HepG2 (cell line): ENCODE measurements around the gene TMEM53. TPM values are rescaled to one million over a fixed set of nuclear protein-coding genes. Genes with fewer than 3 reads are reported as not detected.
A peak's percentile ranks its signal among the peaks of the same experiment; 100 is the strongest.

ENCODE experiments used
- ATM ChIP-seq: fragments of 450-650 bp; IDR thresholded peaks from 2 replicates; pipeline ENCODE4 v1.7.1; 2017; ENCODE audit warnings: mild to moderate bottlenecking, borderline replicate concordance
- FOXJ3 ChIP-seq: sonication (generic); formaldehyde crosslinking; IDR thresholded peaks from 2 replicates; pipeline ENCODE4 v1.4.0; 2020; ENCODE audit warnings: missing genetic modification reagents, mild to moderate bottlenecking, borderline replicate concordance
- HINFP ChIP-seq: sonication (generic); formaldehyde crosslinking; IDR thresholded peaks from 2 replicates; pipeline ENCODE4 v1.4.0; 2020; ENCODE audit warnings: low read depth, mild to moderate bottlenecking, missing genetic modification reagents
- HNRNPL ChIP-seq: fragments of 200-400 bp; formaldehyde crosslinking; IDR thresholded peaks from 2 replicates; pipeline ENCODE4 v1.6.1; 2017; ENCODE audit warnings: mild to moderate bottlenecking, low read depth, low read length
- HOXA5 ChIP-seq: sonication (generic); formaldehyde crosslinking; IDR thresholded peaks from 2 replicates; pipeline ENCODE4 v1.4.0; 2020; ENCODE audit warnings: missing genetic modification reagents
- IKZF5 ChIP-seq: IDR thresholded peaks from 2 replicates; pipeline ENCODE4 v1.6.1; 2018; ENCODE audit warnings: missing genetic modification reagents, mild to moderate bottlenecking, missing compliant biosample characterization
- MATR3 ChIP-seq: sonication (generic); formaldehyde crosslinking; IDR thresholded peaks from 2 replicates; pipeline ENCODE4 v1.4.0; 2020; ENCODE audit warnings: missing genetic modification reagents
- MAX ChIP-seq: IDR thresholded peaks from 2 replicates; pipeline ENCODE4 v1.6.1; 2012; ENCODE audit warnings: inconsistent platforms
- PHF8 ChIP-seq: sonication (generic); formaldehyde crosslinking; IDR thresholded peaks from 2 replicates; pipeline ENCODE4 v1.5.0; 2020; ENCODE audit warnings: missing genetic modification reagents
- PREB ChIP-seq: sonication (generic); formaldehyde crosslinking; IDR thresholded peaks from 2 replicates; pipeline ENCODE4 v1.4.0; 2020; ENCODE audit warnings: missing genetic modification reagents
- YEATS4 ChIP-seq: sonication (generic); formaldehyde crosslinking; IDR thresholded peaks from 2 replicates; pipeline ENCODE4 v1.4.0; 2020; ENCODE audit warnings: missing genetic modification reagents, borderline replicate concordance
- ZNF17 ChIP-seq: sonication (generic); formaldehyde crosslinking; IDR thresholded peaks from 2 replicates; pipeline ENCODE4 v1.5.0; 2020; ENCODE audit warnings: mild to moderate bottlenecking, missing genetic modification reagents
- ZNF318 ChIP-seq: sonication (generic); formaldehyde crosslinking; IDR thresholded peaks from 2 replicates; pipeline ENCODE4 v1.4.0; 2020; ENCODE audit warnings: mild to moderate bottlenecking, missing genetic modification reagents
- ZNF446 ChIP-seq: sonication (generic); formaldehyde crosslinking; IDR thresholded peaks from 2 replicates; pipeline ENCODE4 v1.5.0; 2020; ENCODE audit warnings: mild to moderate bottlenecking, missing genetic modification reagents
- ZNF468 ChIP-seq: sonication (generic); formaldehyde crosslinking; IDR thresholded peaks from 2 replicates; pipeline ENCODE4 v1.8.0; 2022; ENCODE audit warnings: mild to moderate bottlenecking, moderate library complexity, missing genetic modification reagents
- ZNF879 ChIP-seq: sonication (generic); formaldehyde crosslinking; IDR thresholded peaks from 2 replicates; pipeline ENCODE4 v1.8.1; 2023; ENCODE audit warnings: missing genetic modification reagents
- polyA plus RNA-seq, 8 experiments: library from polyadenylated mRNA; depleted of rRNA in 3 of 8; stranded (reverse) in 7 of 8; unstranded in 1 of 8; fragments of >200 nt; fragmentation: Illumina TruSeq in 4 of 8; extraction: Trizol in 4 of 8; gene quantifications; 2 replicates each; pipeline versions ENCODE4 v1.2.1 to v1.2.3, GENCODE V29; 2011 to 2016; ENCODE audit warnings: low read depth in 4 of 8, missing spikeins in 1 of 8, mixed read lengths in 1 of 8; ENCODE audit not compliant: insufficient read depth in 1 of 8
- total RNA-seq, 5 experiments: library from RNA; depleted of rRNA; stranded (reverse); fragments of >200 nt; fragmentation: Illumina TruSeq; extraction: Trizol; gene quantifications; 2 replicates each; pipeline ENCODE4 v1.2.3, GENCODE V29; 2016; ENCODE audit warnings: low read depth in 1 of 5

TMEM53 gene
- total and polyA plus RNA-seq, 2 of the 13 experiments (the other 11 are each of a cell fraction or from before 2014, with no cell fraction given) = 12.6 to 20.2 TPM

- TF ChIP-seq MATR3 (CRISPR knock-in tag) (no peak), ZNF17 (CRISPR knock-in tag) (no peak), MAX (peak; percentile 88; the same call in 1 of the 2 replicates), IKZF5 (CRISPR knock-in tag) (peak; percentile 62; the same call in 1 of the 2 replicates), ZNF318 (CRISPR knock-in tag) (no peak), ATM (no peak), HINFP (CRISPR knock-in tag) (0 out of 2 replicates have a peak, but pooled peaks have one; percentile 31), ZNF468 (CRISPR knock-in tag) (0 out of 2 replicates have a peak, but pooled peaks have one; percentile 41), HOXA5 (CRISPR knock-in tag) (0 out of 2 replicates have a peak, but pooled peaks have one; percentile 24), ZNF446 (CRISPR knock-in tag) (no peak), YEATS4 (CRISPR knock-in tag) (peak; percentile 81; the same call in 1 of the 2 replicates), PREB (CRISPR knock-in tag) (no peak), ZNF879 (CRISPR knock-in tag) (no peak), PHF8 (CRISPR knock-in tag) (peak; percentile 73), HNRNPL (0 out of 2 replicates have a peak, but pooled peaks have one; percentile 32), FOXJ3 (no peak)
Measured at GRCh38 chr1:44631647-44632539, 42.4 kb downstream of the TMEM53 start (continued).
